ENCODE results near the gene KRTAP12-2. TPM values are rescaled to one million over a fixed set of nuclear protein-coding genes. Genes with fewer than 3 reads are reported as not detected.

Gene KRTAP12-2
- total and polyA plus RNA-seq, 2 experiments from 2014 or later: not detected

GRCh38 chr21:44618909-44619308 is 47.8 kb downstream of the KRTAP12-2 start:
- no peaks in the 10 kb centered on the region for H3K9me3 ChIP-seq (ENCODE audit: low read depth)
- H3K36me3 ChIP-seq: no peaks in the 10 kb centered on the region
- DNase-seq (ENCODE audit: low read depth in 1 of 2, low spot score in 1 of 2): no peak
- H3K4me1 ChIP-seq (ENCODE audit: low read depth): no peaks in the 10 kb centered on the region
- TF ChIP-seq, protein P1, sequence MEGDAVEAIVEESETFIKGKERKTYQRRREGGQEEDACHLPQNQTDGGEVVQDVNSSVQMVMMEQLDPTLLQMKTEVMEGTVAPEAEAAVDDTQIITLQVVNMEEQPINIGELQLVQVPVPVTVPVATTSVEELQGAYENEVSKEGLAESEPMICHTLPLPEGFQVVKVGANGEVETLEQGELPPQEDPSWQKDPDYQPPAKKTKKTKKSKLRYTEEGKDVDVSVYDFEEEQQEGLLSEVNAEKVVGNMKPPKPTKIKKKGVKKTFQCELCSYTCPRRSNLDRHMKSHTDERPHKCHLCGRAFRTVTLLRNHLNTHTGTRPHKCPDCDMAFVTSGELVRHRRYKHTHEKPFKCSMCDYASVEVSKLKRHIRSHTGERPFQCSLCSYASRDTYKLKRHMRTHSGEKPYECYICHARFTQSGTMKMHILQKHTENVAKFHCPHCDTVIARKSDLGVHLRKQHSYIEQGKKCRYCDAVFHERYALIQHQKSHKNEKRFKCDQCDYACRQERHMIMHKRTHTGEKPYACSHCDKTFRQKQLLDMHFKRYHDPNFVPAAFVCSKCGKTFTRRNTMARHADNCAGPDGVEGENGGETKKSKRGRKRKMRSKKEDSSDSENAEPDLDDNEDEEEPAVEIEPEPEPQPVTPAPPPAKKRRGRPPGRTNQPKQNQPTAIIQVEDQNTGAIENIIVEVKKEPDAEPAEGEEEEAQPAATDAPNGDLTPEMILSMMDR (IDR thresholded peaks at IDR 0.05; ENCODE audit: low read depth, low read length): no peak
- H3K4me3 ChIP-seq: no peak overlapping the region
- no peaks in the 10 kb centered on the region for H3K27me3 ChIP-seq
- H3K27ac ChIP-seq: no peak overlapping the region

DNA sequence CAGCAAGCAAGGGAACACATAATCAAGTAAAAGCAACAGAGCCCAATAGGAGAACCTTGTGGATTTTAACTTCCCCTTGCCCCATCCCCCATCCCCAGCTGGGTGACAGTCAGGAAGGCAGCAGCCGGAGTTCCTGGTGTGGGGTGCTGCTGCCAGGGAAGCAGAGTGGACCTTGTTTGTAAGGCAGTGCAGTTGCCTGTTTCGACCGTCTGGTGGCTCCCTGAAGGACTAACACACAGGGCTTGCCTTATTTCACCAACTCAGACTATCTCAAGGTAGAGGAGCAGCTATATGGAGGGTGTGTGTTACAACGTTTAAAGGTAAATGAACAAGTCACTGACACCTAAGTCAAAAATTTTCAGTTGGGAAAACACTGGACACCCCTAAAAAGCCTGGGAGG is 48.2 kb downstream of the KRTAP12-2 start:
- H3K4me1 ChIP-seq (ENCODE audit: low read depth): no peaks in the 10 kb centered on the region
- no peaks in the 10 kb centered on the region for H3K9me3 ChIP-seq (ENCODE audit: low read depth)
- TF ChIP-seq, protein P1 (IDR thresholded peaks at IDR 0.05; ENCODE audit: low read depth, low read length): no peak
- H3K27ac ChIP-seq: no peak overlapping the region
- no peaks in the 10 kb centered on the region for H3K36me3 ChIP-seq
- no peak overlapping the region for H3K4me3 ChIP-seq
- H3K27me3 ChIP-seq: no peaks in the 10 kb centered on the region
- DNase-seq (ENCODE audit: low read depth in 1 of 2, low spot score in 1 of 2): peak in 1 of 2 donors; percentile 9

- no peak for DNase-seq (ENCODE audit: low read depth in 1 of 2, low spot score in 1 of 2)
- H3K27ac ChIP-seq: no peak overlapping the region
- no peaks in the 10 kb centered on the region for H3K9me3 ChIP-seq (ENCODE audit: low read depth)
- no peaks in the 10 kb centered on the region for H3K27me3 ChIP-seq
- H3K4me1 ChIP-seq (ENCODE audit: low read depth): no peaks in the 10 kb centered on the region
- no peak overlapping the region for H3K4me3 ChIP-seq
- TF ChIP-seq, protein P1 (IDR thresholded peaks at IDR 0.05; ENCODE audit: low read depth, low read length): no peak
- H3K36me3 ChIP-seq: no peaks in the 10 kb centered on the region
Measured at GRCh38 chr21:44617071-44617501, 49.6 kb downstream of the KRTAP12-2 start.

DNA sequence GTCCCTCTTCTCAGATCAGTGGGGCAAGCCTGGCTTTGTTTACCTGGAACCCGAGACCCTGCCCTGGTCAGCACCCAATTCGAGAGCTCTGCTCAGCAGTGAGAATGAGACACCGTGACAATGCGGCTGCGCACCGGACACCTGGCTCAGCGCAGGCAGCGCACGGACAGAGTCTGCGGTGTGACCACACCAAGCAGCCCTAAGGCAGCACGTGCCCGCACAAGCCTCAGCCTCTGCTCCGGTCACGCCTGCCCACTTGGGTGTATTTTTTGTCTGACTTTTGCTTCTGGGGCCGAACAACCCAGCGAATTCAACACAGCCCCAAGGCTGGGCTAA is 50.2 kb downstream of the KRTAP12-2 start:
- H3K9me3 ChIP-seq (ENCODE audit: low read depth): no peaks in the 10 kb centered on the region
- no peaks in the 10 kb centered on the region for H3K4me1 ChIP-seq (ENCODE audit: low read depth)
- no peak for DNase-seq (ENCODE audit: low read depth in 1 of 2, low spot score in 1 of 2)
- no peaks in the 10 kb centered on the region for H3K36me3 ChIP-seq
- H3K4me3 ChIP-seq: no peak overlapping the region
- no peak overlapping the region for H3K27ac ChIP-seq
- TF ChIP-seq, protein P1 (IDR thresholded peaks at IDR 0.05; ENCODE audit: low read depth, low read length): no peak
- H3K27me3 ChIP-seq: no peaks in the 10 kb centered on the region

Other genes starting within 250 kb of the KRTAP12-2 start
- 5.9 and 9.5 TPM in 2 replicates for gene LRRC3, start 211.4 kb downstream of the KRTAP12-2 start, total RNA-seq
- gene LRRC3, start 211.4 kb downstream of the KRTAP12-2 start, polyA plus RNA-seq: 3.3 and 4.1 TPM in 2 replicates
- not detected in 2 replicates for gene KRTAP10-1, start 126.7 kb downstream of the KRTAP12-2 start, total RNA-seq
- 0.56 TPM in 1 of 2 replicates, not detected in the other for gene KRTAP10-1, start 126.7 kb downstream of the KRTAP12-2 start, polyA plus RNA-seq
- gene KRTAP10-2, start 115.4 kb downstream of the KRTAP12-2 start, total RNA-seq: not detected in 2 replicates
- 0.55 TPM in 1 of 2 replicates, not detected in the other for gene KRTAP10-2, start 115.4 kb downstream of the KRTAP12-2 start, polyA plus RNA-seq
- gene KRTAP10-3, start 108.1 kb downstream of the KRTAP12-2 start, total RNA-seq: not detected in 2 replicates
- gene KRTAP10-3, start 108.1 kb downstream of the KRTAP12-2 start, polyA plus RNA-seq: not detected in 2 replicates
- gene KRTAP10-4, start 93.2 kb downstream of the KRTAP12-2 start, total RNA-seq: not detected in 2 replicates
- gene KRTAP10-4, start 93.2 kb downstream of the KRTAP12-2 start, polyA plus RNA-seq: 0.16 TPM in 1 of 2 replicates, not detected in the other
- not detected in 2 replicates for gene KRTAP10-5, start 86.3 kb downstream of the KRTAP12-2 start, total RNA-seq
- not detected in 2 replicates for gene KRTAP10-5, start 86.3 kb downstream of the KRTAP12-2 start, polyA plus RNA-seq
- gene KRTAP10-6, start 74.4 kb downstream of the KRTAP12-2 start, total RNA-seq: not detected in 2 replicates
- 0.29 TPM in 1 of 2 replicates, not detected in the other for gene KRTAP10-6, start 74.4 kb downstream of the KRTAP12-2 start, polyA plus RNA-seq
- gene KRTAP10-7, start 66.3 kb downstream of the KRTAP12-2 start, total RNA-seq: not detected in 2 replicates
- not detected in 2 replicates for gene KRTAP10-7, start 66.3 kb downstream of the KRTAP12-2 start, polyA plus RNA-seq
- not detected in 2 replicates for gene KRTAP10-8, start 54.8 kb downstream of the KRTAP12-2 start, total RNA-seq
- gene KRTAP10-8, start 54.8 kb downstream of the KRTAP12-2 start, polyA plus RNA-seq: not detected in 2 replicates
- gene KRTAP10-9, start 39.8 kb downstream of the KRTAP12-2 start, total RNA-seq: not detected in 2 replicates
- not detected in 2 replicates for gene KRTAP10-9, start 39.8 kb downstream of the KRTAP12-2 start, polyA plus RNA-seq
- gene KRTAP10-10, start 29.6 kb downstream of the KRTAP12-2 start, total RNA-seq: not detected in 2 replicates
- not detected in 2 replicates for gene KRTAP10-10, start 29.6 kb downstream of the KRTAP12-2 start, polyA plus RNA-seq
- gene KRTAP10-11, start 20.5 kb downstream of the KRTAP12-2 start, total RNA-seq: not detected in 2 replicates
- gene KRTAP10-11, start 20.5 kb downstream of the KRTAP12-2 start, polyA plus RNA-seq: not detected in 2 replicates
- not detected in 2 replicates for gene KRTAP12-4, start 12.3 kb downstream of the KRTAP12-2 start, total RNA-seq
- gene KRTAP12-4, start 12.3 kb downstream of the KRTAP12-2 start, polyA plus RNA-seq: not detected in 2 replicates
- gene KRTAP12-3, start 9.0 kb downstream of the KRTAP12-2 start, total RNA-seq: not detected in 2 replicates
- gene KRTAP12-3, start 9.0 kb downstream of the KRTAP12-2 start, polyA plus RNA-seq: not detected in 2 replicates
- gene KRTAP12-1, start 15.2 kb upstream of the KRTAP12-2 start, total RNA-seq: not detected in 2 replicates
- gene KRTAP12-1, start 15.2 kb upstream of the KRTAP12-2 start, polyA plus RNA-seq: not detected in 2 replicates
- not detected in 2 replicates for gene KRTAP10-12, start 30.2 kb upstream of the KRTAP12-2 start, total RNA-seq
- not detected in 2 replicates for gene KRTAP10-12, start 30.2 kb upstream of the KRTAP12-2 start, polyA plus RNA-seq
- gene TSPEAR, start 44.6 kb upstream of the KRTAP12-2 start, total RNA-seq: 2.8 and 3.2 TPM in 2 replicates
- gene TSPEAR, start 44.6 kb upstream of the KRTAP12-2 start, polyA plus RNA-seq: 3.4 and 5.3 TPM in 2 replicates
- 47.8 and 79.4 TPM in 2 replicates for gene UBE2G2, start 134.9 kb upstream of the KRTAP12-2 start, total RNA-seq
- gene UBE2G2, start 134.9 kb upstream of the KRTAP12-2 start, polyA plus RNA-seq: 78.7 and 86.4 TPM in 2 replicates
- gene SUMO3, start 151.1 kb upstream of the KRTAP12-2 start, total RNA-seq: 63.0 and 89.8 TPM in 2 replicates
- 95.9 and 121 TPM in 2 replicates for gene SUMO3, start 151.1 kb upstream of the KRTAP12-2 start, polyA plus RNA-seq
- 204 and 218 TPM in 2 replicates for gene PTTG1IP, start 206.8 kb upstream of the KRTAP12-2 start, total RNA-seq
- gene PTTG1IP, start 206.8 kb upstream of the KRTAP12-2 start, polyA plus RNA-seq: 240 and 253 TPM in 2 replicates

Measured in cardiac muscle cell (in vitro differentiated cells and primary cell).